Parathyroid adenoma (tissue), 2 donors: ENCODE results near the gene PKDCC.
"Not testable (repeated sequence)": the region's sequence is repeated elsewhere in the genome, so short reads cannot be mapped to it uniquely, and the experiment has no call there.

ENCODE experiments used
- H2AFZ ChIP-seq: fragments of 300-600 bp; sonication (generic); one replicate; pipeline ENCODE4 v1.7.0; 2017; ENCODE audit warnings: antibody characterized with exemption, mild to moderate bottlenecking
- H3K27ac ChIP-seq: fragments of 300-600 bp; sonication (generic); one replicate; pipeline ENCODE4 v1.7.0; 2017
- H3K27me3 ChIP-seq: fragments of 300-600 bp; sonication (generic); one replicate; pipeline ENCODE4 v1.7.0; 2017; ENCODE audit warnings: low read length; ENCODE audit not compliant: control insufficient read depth, insufficient read depth
- H3K36me3 ChIP-seq: fragments of 300-600 bp; sonication (generic); one replicate; pipeline ENCODE4 v1.7.0; 2017; ENCODE audit warnings: low read length; ENCODE audit not compliant: control insufficient read depth, insufficient read depth
- H3K4me1 ChIP-seq: fragments of 300-600 bp; sonication (generic); one replicate; pipeline ENCODE4 v1.7.0; 2017; ENCODE audit warnings: control low read depth
- H3K4me2 ChIP-seq: fragments of 300-600 bp; sonication (generic); one replicate; pipeline ENCODE4 v1.7.0; 2017; ENCODE audit warnings: low read length
- H3K4me3 ChIP-seq: fragments of 300-600 bp; sonication (generic); one replicate; pipeline ENCODE4 v1.7.0; 2017; ENCODE audit warnings: low read depth, low read length
- H3K79me2 ChIP-seq: fragments of 300-600 bp; sonication (generic); one replicate; pipeline ENCODE4 v1.7.0; 2017; ENCODE audit warnings: control low read depth
- H3K9ac ChIP-seq: fragments of 300-600 bp; sonication (generic); one replicate; pipeline ENCODE4 v1.7.0; 2017; ENCODE audit warnings: mild to moderate bottlenecking
- H3K9me3 ChIP-seq: fragments of 300-600 bp; sonication (generic); one replicate; pipeline ENCODE4 v1.7.0; 2017; ENCODE audit warnings: low read length; ENCODE audit not compliant: control insufficient read depth
- CTCF ChIP-seq: fragments of 300-600 bp; sonication (generic); IDR thresholded peaks from one replicate; pipeline ENCODE4 v1.7.0; 2017; ENCODE audit warnings: antibody characterized with exemption, mild to moderate bottlenecking
- donor health status: primary hyperparathyroidism.

The PKDCC gene

GRCh38 chr2:42061839-42062238 is 14.0 kb downstream of the PKDCC start:
- Histone ChIP-seq H3K27me3 (no peaks in the 10 kb centered on the region), H3K4me3 (no peak overlapping the region), H3K9me3 (no peaks in the 10 kb centered on the region), H3K4me2 (no peak overlapping the region), H3K36me3 (no peaks in the 10 kb centered on the region), H3K4me1 (no peaks in the 10 kb centered on the region), H2AFZ (no peak overlapping the region), H3K27ac (no peak overlapping the region), H3K79me2 (no peaks in the 10 kb centered on the region), H3K9ac (no peak overlapping the region)
- no peak for TF ChIP-seq CTCF

DNA sequence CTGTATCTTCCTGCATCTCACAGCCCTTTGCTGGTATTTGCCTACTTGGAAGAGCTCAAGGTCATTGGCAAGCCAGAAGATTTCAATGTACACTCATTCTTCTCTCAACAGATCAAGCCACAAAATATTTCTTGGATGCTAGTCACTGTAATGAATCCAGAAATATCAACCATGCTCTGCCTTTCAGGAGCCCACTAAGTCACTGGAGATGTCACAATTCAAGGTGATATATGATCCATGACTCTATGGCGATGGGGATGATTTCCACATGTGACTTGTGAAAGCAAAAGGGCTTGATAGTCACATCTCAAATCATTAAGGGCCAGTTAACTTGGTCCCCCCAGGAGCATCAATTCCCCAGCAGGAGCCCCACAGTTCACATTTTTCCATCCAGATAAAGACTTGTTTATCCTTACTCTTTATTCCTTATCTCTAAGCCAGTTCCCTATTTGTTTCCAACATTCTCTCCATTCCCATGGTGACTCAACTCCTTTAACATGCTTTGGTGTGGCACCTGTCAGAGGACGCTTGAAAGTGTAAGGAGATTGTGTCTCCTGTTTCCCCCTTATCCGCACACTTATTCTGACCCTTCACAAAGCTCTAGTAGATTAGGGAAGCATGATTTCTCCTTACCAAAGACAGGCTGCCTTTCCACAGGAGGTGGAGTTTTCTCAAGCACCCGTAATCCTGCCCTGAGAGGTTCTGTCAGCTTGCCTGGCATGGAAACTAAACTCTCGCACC is 15.8 kb downstream of the PKDCC start:
- no peaks in the 10 kb centered on the region for H3K36me3 ChIP-seq
- H3K27ac ChIP-seq = no peak overlapping the region
- no peak overlapping the region for H3K9ac ChIP-seq
- H3K27me3 ChIP-seq = no peaks in the 10 kb centered on the region
- no peaks in the 10 kb centered on the region for H3K79me2 ChIP-seq
- no peaks in the 10 kb centered on the region for H3K4me1 ChIP-seq
- H3K9me3 ChIP-seq = no peaks in the 10 kb centered on the region
- no peak for TF ChIP-seq CTCF
- no peak overlapping the region for H2AFZ ChIP-seq
- H3K4me2 ChIP-seq = no peak overlapping the region
- H3K4me3 ChIP-seq = no peak overlapping the region

GRCh38 chr2:42064417-42064942 is 16.7 kb downstream of the PKDCC start:
- H3K9me3 ChIP-seq = no peaks in the 10 kb centered on the region
- no peaks in the 10 kb centered on the region for H3K36me3 ChIP-seq
- TF ChIP-seq CTCF = no peak
- H3K4me1 ChIP-seq = no peaks in the 10 kb centered on the region
- H3K27me3 ChIP-seq = no peaks in the 10 kb centered on the region
- no peak overlapping the region for H3K4me3 ChIP-seq
- H3K9ac ChIP-seq = no peak overlapping the region
- no peak overlapping the region for H3K27ac ChIP-seq
- no peak overlapping the region for H2AFZ ChIP-seq
- H3K79me2 ChIP-seq = no peaks in the 10 kb centered on the region
- no peak overlapping the region for H3K4me2 ChIP-seq

DNA sequence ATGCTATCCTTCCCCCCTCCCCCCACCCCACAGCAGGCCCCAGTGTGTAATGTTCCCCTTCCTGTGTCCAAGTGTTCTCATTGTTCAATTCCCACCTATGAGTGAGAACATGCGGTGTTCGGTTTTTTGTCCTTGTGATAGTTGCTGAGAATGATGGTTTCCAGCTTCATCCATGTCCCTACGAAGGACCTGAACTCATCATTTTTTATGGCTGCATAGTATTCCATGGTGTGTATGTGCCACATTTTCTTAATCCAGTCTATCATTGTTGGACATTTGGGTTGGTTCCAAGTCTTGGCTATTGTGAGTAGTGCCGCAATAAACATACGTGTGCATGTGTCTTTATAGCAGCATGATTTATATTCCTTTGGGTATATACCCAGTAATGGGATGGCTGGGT is 17.9 kb downstream of the PKDCC start:
- H3K4me3 ChIP-seq, H2AFZ ChIP-seq, H3K9ac ChIP-seq, H3K9me3 ChIP-seq, H3K36me3 ChIP-seq, H3K27me3 ChIP-seq, H3K27ac ChIP-seq, H3K4me2 ChIP-seq, H3K79me2 ChIP-seq, H3K4me1 ChIP-seq: not testable (repeated sequence)

DNA sequence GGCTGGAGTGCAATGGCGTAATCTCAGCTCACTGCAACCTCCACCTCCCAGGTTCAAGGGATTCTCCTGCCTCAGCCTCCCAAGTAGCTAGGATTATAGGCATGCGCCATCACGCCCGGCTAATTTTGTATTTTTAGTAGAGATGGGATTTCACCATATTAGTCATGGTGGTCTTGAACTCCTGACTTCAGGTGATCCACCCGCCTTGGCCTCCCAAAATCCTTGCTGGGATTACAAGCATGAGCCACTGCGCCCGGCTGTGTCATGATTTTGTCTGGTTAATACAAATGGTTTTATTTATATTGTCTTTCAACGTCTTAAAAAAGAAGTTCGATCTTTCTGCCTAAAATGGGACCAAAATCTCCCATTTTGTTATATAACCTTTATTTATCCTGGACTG is 19.2 kb downstream of the PKDCC start:
- not testable (repeated sequence) for H3K4me1 ChIP-seq

DNA sequence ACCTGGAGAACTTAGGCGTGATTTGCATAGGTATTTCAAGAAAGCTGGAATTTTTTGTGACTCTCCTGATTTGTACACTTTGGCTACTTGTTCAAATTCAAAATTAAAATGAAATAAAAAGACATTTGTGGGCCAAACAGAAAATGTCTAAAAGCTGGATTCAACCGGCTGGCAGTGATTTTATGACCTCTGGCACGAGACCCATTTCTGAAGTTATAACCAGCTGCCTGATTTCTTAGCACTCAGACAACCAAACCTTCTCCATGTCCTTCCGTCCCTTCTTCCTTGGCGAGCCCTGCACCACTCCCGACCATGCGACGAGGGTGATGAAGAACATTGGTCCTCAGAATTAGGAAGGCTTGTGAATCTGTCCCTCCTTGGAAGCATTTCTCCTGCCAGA is 19.7 kb downstream of the PKDCC start:
- no peaks in the 10 kb centered on the region for H3K79me2 ChIP-seq
- no peak overlapping the region for H3K27ac ChIP-seq
- no peaks in the 10 kb centered on the region for H3K36me3 ChIP-seq
- TF ChIP-seq CTCF = no peak
- no peaks in the 10 kb centered on the region for H3K9me3 ChIP-seq
- H3K4me1 ChIP-seq = no peaks in the 10 kb centered on the region
- H3K4me2 ChIP-seq = no peak overlapping the region
- no peak overlapping the region for H2AFZ ChIP-seq
- H3K27me3 ChIP-seq = no peaks in the 10 kb centered on the region
- no peak overlapping the region for H3K4me3 ChIP-seq
- no peak overlapping the region for H3K9ac ChIP-seq

More for the DNA sequence above, 19.2 kb downstream of the PKDCC start:
- H3K9me3 ChIP-seq, H3K27me3 ChIP-seq, H3K36me3 ChIP-seq, H3K4me3 ChIP-seq, H3K79me2 ChIP-seq, H3K9ac ChIP-seq, H3K27ac ChIP-seq, H3K4me2 ChIP-seq, H2AFZ ChIP-seq: not testable (repeated sequence)
